GM21529 (cell line): ENCODE results near the gene KRT7.
"Not testable (repeated sequence)": the region's sequence is repeated elsewhere in the genome, so short reads cannot be mapped to it uniquely, and the experiment has no call there.

ENCODE experiments used
- ATAC-seq: cut with Tn5 transposase; IDR thresholded peaks from one replicate; pipeline ENCODE4 v1.9.1; 2021; ENCODE audit not compliant: unreplicated experiment

Gene KRT7

DNA sequence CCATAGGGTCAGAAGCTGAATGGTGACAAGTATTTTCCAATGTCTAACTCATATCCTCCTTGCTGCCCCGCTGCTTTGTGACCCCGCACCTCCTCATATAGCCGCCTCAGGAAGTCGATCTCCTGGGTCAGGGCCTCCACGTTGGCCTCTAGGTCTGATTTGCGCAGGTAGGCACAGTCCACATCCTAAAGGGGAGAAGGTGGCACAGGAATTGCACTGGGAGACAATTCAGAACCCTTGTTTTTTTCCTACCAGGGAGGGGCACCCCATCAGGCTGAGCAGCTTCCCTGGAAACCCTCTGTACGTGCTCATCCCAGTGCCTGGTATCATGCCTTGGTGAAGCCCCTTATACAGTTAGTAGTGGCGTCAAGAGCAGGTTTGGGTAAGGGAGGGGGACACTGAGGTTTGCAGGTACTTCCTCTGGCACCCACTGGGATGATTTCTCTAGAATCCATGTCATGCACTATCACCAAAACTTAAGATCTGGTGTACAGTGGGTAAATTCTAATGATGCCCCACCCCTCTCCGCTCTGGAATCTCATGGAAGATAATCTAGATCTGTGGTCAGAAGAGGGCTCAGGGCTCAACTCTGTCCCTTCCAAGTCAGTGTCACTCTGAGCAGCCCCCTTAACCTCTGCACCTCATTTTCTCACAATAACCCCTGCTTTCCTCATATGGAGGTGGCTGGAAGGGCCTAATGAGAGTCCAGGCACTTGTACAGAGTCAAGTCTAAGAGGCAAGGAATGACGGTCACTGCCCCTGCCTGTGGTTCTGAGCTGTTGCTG, 21.3 kb downstream of the KRT7 start:
- no peak for ATAC-seq

DNA sequence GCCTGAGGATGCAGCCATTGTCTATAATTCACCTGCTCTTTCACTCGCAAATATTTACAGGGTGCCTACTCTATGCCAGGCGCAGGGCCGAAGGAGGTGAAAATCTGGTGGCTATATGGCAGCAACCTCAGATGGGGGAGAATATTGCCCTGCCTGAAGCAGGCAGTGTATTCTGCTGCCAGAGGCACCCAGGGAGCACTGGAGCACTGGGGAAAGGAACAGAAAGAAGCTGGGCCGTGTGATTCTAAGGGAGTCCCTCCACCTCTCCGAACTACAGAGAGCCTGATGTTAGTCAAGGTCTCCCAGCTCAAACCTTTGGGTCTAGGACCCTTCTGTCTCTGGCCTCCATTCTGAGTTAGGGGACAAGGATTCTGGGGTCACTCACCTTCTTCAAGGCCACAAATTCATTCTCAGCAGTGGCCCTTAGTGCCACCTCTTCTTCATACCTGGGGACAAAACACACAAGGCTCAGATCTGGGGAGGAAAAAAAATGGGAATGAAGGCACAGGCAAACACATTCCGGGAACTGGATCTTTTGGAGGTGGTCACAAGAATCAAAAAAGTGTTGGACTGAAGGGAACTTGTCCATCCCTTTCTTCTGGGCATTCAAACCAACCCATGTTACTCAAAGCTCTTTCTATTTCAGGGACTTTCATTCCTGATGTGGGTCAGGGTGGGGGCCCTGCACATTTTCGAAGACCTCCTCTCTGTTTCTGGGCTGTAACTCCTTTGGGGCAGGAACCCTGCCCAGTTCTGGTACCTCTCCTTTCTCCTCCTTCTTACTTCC, 22.1 kb downstream of the KRT7 start:
- no peak for ATAC-seq

DNA sequence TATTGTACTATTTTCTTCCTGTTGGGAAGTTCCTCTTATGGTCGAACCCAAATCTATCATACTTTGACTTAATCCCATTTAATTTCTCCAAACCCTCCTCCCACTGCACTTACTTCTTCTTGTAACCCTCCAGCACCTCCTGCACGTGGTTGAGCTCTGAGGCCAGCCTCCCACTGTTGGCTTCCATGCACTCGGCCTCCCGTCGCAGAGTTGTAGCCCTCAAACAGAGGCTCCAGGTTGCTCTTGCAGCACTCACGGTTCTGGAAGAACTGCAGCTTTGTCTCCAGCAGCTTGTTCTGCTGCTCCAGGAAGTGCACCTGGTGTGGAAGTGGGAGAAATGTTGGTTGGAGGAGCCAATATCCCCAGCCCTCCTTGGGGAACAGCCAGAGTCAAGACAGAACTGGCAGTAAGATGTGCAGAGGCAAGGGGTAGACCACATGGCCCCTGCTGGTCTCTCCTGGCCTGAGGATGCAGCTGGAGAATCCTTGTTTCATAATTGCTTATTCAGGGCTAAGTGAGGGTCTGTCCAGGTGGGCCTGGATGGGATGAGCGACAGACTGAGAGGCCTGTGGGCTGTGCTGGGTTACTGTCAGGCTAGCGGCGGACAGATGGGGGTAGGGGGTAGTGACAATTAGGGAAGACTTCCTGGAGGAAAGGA, 23.0 kb downstream of the KRT7 start:
- no peak for ATAC-seq

DNA sequence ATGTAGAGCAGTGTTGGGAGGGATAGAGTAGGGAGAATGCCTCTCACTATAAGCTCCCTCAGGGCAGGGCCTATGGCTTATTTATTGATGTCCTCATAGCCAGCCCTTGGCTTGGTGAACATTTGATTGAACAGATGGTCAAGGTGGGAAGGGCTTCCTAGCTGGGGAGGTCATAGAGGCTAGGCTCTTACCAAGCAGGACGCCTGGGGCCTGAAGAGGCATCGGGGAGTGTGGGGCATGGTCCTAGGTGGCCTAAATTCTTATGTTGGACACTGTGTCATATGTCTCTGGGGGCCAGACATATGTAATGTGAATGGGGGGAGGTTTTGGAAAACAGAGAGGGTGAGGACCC, 23.5 kb downstream of the KRT7 start:
- no peak for ATAC-seq

DNA sequence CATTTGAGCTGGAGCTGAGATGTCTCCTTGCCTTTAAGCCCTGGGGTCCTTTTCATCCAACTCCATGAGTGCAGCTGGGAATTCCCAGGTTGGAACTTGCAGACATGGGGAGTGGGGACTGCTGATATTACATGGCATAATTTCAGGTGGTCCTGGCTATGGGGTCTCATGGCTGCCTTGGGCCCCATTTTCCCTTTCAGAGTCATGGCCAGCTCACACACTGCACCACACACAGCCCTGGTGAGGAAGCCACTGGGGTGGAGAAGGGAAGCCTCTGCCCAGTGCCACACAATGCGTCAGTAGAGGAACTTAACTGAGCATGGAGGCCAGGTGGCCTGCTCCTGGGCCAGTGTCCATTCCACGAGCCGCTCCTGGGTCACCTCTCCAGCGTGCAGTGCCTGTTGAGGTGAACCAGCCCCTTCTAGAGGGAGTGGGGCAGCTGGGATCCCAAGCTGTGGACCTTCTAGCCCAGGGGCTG, 24.1 kb downstream of the KRT7 start:
- no peak for ATAC-seq

DNA sequence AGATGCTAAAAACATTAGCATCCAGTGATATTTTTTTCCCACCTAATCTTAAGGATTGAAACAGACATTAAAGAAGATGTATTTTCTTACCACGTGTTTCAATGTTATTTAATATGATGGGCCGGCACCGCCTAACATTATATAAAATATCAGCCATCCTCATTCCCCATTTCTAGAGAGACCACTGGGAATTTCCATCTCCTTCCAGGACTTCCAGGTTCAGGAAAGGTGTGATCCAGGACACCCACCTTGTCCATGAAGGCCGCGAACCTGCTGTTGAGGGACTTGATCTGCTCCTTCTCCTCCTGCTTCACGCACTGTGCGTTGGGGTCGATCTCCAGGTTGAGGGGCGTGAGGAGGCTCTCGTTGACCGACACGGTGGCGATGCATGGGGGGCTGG, 24.9 kb downstream of the KRT7 start:
- not testable (repeated sequence) for ATAC-seq

DNA sequence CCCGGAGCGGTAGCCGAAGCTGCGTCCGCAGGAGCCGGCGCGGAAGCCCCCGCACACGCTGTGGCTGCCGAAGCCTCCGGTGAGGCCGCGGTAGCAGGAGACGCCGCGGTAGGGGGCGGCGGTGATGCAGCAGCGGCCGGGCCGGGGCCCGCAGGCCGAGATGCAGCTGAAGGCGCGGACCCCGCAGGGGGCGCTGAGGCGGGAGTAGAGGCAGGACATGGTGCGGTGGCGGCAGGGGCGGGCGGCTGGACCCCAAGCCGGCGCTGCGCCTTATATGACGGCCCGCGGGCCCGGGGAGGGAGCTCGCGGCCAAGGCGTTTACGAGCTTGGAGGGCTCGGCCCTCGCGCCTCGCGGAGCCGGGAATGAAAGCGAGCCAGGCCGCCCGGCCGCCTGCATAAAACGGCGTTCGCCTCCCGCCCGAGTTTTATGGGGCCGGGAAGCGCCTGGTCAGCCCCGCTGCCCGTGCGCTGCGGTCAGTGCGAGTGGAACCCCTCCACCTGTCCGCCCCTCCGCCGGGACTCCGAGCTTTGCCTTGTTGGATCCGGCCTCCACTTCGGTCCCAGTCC, 25.4 kb downstream of the KRT7 start:
- ATAC-seq, result no peak

DNA sequence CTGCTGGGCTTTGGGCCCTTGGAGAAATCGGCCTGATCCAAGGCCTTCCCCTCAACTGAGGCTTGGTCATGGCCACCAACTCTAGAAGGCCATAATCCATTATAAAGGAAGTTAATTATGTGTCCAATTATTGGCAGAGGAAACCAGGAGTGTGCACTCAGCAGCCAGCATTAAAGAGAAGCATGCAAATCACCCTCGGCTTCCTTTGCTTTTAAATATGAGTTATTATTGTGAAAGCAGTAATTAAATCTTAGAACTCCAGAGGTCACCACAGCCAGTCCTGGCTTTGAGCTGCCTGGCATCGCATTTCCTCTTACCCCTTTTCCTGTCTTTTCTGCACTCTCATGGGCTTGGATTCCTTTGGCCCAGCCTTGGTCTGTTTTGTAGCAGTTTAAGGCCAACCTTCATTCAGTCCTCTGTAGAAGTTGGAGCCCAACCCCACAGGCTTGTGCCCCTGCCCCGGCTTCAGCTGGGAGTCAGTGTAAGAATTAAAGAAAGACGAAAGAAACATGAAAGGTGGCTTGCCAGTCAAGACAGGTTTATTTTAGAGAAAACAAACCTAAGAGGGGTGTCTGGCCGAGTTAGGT, 26.7 kb downstream of the KRT7 start:
- ATAC-seq, result no peak

DNA sequence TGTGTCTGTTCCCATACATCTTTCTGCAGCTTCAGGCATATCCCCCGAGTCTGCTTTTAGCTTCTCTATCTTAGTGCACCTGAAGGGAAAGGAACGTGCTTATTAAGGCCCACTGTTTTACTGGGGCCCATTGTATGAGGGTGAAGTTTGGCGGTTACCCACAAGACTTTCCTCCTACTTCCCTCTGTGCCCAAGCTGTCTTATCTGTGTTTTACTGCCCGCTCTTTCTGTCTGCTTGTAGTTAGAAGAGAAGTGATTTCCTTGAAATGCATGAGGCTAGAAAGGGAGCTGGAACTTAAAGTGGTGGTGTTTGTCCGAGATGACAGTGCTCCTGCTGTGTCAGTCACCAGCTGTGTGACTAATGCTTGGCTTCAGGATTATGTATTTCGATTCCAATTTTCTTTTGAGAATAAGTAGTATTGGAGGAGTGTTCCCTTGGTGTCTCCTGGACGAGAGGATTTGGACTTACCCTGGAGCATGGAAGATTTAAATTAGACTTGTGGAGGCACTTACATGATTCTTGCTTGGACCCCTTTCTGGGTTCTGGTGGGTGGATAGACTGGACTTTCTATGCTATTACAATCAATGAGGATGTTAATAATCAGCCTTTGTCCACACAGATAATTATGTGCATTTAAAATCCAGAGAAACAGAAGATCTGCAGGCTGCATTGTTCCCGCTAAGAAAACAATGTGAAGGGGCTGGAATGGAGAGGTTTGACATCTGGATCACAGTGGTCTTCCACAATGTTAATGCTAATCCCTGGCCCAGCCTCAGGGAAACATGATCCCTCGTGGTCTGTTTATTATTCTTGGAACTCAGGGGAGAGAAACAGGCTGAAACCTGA, 27.5 kb downstream of the KRT7 start:
- no peak for ATAC-seq

DNA sequence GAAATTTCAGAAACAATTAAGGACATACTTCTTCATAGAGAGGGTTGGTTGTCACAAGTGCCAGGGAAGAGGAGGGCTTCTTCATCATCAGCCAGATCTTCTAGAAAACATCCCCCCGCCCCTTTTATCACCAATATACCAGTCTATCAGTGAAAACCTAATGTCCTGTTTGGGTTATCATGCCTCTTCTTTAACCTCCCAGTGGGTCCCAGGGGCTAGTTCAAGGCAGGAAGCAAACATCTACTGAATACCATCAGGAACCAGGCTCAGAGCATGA, 28.1 kb downstream of the KRT7 start:
- no peak for ATAC-seq

DNA sequence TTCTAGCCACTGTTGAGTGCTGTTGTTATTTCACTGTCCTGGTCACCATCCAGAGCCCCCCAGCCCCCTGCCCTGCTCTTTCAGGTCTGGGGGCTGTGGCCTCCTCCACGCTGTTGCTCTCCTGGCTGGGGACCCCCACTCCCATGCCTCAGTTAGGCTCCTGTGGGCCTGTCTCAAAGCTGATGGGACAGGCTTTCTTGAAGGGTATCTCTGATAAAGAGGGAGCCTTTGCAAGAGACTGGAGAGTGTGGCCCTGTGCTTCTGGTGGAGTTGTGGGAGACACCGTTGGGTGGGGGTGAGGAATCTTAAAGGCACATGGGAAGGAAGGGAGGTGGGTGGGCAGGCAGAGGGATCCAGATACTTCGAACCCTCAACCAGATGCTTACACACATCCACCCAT, 29.2 kb downstream of the KRT7 start:
- ATAC-seq, result no peak

DNA sequence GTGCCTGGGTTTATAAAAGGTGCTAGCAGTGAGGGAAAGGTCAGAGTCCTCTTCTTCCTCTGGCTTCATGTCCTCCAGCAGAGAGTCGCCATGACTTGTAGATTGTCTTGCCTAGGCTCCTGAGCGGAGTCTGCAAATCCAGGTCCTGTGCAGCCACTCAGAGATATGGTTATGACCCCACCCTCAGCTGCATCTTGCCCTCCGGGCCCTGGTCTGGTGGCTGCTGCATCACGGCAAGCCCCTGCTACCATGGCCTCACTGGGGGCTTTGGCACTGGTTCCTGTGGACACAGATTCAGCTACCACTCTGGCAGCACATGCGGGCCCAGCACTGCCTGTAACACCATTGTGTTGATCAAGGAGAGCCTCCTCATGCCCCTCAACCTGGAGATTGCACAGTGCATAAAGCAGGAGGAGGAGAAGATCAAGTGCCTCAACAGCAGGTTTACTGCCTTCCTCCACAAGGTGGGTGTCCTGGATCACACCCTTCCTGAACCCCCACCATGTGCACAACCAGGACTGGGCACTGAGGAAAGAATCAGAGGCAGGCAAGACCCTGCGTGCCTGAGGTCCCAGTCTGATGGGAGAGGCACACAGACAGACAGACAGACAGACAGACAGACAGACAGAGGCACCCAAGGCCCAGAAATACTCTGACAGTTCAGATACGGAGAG, 30.9 kb downstream of the KRT7 start:
- ATAC-seq, result no peak

DNA sequence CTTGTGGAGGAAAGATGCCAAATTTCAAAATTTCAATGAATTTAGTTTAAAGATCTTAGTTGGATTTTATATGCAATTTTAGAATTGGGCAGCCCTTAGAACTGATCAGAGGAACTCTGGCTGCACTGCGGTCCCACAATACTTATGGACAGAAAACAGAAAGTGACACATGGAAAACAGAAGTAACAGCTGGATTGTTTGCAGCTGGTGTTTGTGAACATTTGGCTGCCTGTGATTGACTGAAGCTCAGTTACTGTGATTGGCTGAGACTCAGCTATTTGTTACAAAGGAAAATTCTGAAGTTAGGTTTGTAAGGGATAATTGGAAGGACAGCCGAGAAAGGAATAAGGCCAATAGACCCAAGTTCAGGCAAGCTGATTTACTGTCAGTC, 31.4 kb downstream of the KRT7 start:
- no peak for ATAC-seq

DNA sequence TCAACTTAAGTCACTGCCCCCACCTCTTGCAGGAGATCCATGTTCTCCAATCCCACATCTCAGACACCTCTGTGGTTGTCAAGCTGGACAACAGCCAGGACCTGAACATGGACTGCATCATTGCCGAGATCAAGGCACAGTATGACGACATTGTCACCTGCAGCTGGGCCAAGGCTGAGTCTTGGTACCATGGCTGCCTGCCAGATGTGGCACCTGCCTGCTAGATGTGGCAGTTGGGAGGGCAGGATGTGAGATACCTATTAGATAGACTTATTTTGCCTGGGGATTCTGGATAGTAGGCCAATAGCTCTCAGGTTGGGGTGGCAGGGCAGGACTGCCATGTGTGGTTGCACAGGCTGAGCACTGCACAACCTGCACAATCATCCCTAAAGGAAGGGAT, 33.5 kb downstream of the KRT7 start:
- no peak for ATAC-seq

DNA sequence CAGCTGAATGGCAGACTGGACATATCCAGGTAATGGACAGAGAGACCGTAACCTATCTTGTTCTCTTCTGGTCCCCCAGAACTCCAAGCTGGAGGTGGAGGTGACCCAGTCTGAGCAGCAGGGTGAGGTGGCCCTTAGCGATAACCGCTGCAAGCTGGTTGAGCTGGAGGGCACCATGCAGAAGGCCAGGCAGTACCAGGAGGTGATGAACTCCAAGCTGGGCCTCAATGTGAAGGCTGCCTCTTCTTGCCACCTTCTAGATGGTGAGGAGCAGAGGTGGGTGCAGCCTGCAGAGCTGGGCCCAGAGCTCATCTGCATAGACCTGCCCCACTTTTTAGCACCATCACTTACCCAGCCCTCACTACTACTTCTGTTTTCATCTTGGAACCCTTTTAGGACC, 34.2 kb downstream of the KRT7 start:
- ATAC-seq, result no peak

DNA sequence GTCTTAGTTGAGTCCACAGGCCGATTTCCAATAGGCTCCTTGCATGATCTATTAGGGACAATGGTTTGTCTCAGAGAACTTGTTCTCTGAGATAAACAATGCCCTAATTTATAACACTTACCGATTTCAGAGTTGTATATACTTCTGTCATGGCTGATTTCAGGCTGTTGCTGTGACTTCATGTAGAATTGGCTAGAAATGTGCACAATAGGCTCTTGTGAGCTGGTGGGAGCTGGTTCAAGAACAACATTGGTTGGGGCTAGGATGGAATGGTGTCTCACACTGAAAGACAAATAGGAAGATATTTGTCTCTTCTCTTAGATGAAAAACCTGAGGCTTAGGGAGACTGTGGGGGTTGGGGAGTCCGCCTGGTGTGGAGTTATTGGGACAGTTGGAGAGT, 34.7 kb downstream of the KRT7 start:
- ATAC-seq, result no peak

DNA sequence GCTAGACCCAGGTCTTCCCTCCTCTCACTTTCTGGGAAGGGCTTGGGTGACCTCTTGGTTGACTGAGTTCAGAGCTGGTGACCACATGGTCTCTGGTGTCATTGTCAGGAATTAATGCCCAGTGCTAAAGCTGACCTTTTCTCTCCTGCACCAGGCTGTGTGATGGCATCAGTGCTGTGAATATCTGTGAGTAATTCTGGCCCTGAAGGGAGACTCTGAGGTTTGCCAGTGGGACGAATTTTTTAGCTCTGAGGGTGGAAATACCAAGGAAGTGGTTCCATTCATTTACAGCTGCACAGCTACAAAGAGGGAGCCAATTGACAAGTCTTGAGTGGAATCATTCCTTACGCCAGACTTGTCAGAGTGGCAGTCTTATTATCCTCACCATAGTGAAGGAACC, 35.2 kb downstream of the KRT7 start:
- ATAC-seq, result no peak

DNA sequence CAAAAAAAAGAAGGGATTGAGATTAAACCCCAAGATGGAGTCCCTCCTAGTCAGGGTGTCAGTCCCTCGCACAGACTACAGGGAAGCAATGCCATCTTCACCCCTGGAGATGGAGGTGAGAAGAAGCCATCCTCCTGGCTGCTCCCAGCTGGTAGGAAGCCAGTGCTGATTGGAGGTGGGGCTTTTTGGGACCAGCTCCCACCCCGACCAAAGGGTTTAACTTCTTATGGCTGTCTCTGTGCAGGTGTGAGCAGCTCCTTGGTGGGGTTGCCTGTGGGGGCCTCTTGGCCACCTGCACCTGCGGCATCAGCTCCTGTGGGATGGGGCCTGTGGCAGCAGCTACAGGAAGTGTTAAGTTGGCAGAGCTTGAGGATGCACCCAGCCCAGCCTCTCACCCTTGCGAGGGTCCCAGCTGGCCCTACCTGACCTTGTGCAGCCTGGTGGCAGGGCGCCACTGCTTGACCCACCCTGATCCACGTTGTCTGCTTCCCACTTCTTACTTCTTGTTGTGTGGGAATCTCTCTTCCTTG, 37.6 kb downstream of the KRT7 start:
- no peak for ATAC-seq

DNA sequence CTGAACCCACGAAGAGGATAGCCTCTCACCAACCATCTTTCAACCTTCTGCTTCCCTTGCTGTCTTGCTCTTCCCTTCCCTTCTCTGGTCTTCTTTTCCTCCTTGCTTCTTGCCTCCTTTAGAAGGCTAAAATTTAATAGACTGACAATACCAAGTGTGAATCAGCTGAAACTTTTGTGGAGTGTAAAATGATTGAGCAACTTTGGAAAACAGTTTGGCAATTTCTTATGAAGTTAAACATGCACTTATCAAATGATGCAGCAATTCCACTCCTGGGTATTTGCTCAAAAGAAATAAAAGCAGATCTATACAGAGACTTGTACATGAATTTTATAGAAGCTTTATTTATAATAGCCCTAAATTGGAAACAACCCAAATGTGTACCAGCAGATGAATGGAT, 38.1 kb downstream of the KRT7 start:
- no peak for ATAC-seq
